GM21381 (cell line): Measurements from ENCODE around the gene MEF2D.

Experiments
- ATAC-seq: cut with Tn5 transposase; IDR thresholded peaks from one replicate; pipeline ENCODE4 v1.9.1; 2021; ENCODE audit warnings: mild to moderate bottlenecking, moderate library complexity; ENCODE audit not compliant: unreplicated experiment

Gene MEF2D

DNA sequence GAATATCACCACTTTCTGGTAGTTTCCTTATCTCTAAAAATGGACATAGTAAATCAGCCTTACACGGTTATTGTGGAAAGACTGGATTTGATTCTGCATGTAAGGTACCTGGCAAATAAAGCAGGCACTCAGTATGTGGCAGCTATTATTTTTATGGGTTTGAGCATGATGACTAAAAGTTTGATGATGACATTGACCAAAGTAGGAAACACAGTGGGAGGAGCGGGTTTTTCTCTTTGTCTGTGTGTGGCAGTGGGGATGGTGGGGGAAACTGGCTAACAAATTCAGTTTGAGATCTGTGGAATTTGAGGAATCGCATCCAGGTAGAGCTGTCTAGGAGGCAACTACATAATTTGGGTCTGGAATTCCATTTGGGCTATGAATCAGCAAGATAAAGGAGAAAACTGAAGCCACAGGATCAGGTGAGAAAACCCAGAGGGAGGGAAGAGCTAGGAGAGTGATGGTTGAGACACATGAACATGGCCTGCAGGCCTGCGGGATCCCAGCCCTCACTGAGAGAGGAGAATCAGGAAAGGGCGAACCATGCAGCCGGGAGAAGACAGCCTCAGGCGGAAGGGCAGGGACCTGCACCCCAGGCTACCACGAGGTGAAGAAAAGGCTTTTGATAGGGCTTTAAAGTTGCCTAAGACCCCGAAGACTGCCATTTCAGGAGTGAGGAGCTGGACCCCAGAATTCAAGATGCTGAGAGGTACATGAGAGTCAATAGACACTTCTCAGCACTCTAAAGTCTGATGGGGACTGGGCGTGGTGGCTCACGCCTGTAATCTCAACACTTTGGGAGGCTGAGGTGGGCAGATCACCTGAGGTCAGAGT lies 52.2 kb downstream of the MEF2D start:
- ATAC-seq = no peak

DNA sequence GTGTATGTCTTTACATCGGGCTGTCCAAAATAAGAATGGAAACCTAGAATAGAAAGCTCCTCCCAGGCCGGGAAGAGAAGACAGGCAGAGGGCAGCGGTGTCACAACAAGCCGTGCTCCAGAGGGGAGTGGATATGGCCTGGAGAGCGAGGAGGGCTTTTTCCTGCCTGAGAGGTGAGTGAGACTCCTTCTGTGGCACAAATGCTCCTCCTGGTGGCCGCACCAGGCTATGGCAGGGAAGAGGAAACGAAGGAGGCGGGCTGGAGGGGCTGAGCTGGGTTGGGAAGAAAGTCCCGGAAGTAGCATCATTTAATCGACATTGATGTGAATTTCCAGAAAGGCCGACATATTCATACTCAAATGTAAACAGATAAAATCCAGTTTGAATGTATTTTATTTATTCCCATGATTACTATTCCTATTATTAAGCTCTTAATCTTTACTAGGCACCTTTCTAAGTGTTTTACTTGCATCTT lies 54.7 kb downstream of the MEF2D start:
- no peak for ATAC-seq

DNA sequence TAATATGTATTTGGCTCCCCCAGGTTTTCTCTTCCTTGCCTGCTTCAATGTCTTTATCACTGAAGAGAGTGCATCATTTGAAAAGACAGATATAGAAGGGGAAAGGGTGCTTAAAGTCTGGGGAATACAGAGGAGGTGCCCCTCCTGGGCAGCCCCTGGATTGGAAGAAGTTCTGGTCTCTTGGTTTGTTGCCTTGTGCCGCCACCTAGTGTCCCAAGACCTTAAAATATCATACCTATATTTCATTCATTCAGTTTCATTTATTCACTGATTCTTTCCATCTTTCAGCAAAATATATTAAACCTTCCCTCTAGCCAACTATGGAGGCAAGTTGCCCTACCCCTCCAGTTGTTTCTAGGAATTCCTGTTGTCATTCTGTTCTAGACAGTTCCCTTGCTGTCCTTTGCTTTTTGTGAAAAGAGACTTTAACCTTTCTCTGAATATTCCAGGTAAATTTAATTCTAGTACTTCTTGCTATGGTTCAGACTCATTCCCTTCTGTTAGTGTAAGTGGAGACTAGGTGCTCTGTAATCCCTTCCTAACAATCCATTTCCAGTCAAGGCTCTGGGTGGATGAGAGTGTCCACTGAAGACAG lies 56.1 kb downstream of the MEF2D start:
- ATAC-seq = no peak

DNA sequence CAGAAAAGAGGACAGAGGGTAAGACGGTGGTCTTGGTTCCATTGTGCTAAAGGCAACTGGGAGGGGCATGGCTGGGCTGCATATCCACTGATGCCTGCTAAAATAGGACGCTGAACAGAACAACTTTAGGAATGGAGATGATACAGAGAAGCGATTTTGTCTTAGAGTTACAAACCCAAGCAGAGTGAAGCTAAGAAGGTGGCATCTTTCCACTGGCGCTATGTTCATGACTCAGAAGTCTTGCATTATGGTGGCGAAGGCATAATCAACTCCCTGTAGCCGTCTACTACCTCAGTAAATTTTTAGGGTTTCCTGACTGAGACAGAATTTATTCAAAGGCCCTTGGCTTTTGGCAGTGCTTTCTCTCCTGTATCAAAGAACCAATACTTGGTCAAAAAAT lies 57.3 kb downstream of the MEF2D start:
- ATAC-seq = no peak

DNA sequence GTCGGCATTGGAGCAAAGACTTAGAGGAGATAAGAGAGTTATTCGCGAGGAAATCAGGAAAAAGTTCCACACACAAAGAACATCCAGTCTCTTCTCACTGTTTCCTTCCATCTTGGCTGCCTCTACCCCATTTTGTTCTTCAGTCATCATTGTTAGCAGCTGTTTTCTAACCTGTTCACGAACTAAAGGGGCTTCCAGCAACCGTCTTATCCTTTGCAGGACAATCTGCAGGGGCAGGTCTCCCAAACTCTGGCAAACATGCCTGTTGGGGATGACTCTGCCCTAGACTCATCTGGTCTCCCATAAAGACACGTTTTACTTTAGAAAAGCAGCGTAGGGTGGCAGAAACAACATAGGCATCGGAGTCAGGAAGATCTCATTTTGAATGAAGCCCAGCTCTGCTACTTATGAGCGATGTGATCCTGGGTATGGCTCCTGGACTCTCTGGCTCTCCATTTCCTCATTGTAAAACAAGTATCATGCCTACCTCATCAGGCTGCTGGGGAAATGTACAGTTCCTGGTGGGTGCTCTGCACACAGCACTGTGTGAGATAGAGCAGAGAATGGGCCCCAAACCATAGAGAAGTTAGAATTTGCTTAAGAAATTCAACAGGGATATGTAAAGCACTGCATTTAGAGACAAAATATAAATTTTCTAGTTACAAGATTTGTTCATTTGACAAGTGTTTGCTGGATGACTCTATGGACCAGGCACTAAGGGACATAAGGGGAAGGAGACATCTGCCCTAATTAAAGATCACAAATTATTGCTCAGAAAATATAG lies 59.7 kb downstream of the MEF2D start:
- ATAC-seq = no peak

DNA sequence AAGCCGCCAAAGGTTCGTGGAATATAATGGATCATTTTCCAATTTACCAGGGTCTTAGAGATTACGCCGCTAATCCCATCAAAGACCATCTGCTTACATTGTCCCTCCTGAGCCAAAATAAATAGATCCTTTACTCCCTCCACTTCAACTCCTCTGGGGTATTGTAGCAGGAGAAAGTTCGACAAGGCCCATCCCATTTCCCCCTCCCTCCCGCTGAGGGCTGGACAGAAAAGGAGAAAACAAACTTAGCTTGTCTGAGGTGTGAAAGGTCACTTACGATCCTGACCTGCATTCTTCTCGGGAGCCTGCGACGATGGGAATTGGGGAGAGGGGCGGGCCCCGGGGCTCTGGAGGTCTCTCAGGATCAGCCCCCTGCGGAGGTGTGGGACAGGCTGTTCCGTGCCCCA lies 60.8 kb downstream of the MEF2D start:
- ATAC-seq = no peak

DNA sequence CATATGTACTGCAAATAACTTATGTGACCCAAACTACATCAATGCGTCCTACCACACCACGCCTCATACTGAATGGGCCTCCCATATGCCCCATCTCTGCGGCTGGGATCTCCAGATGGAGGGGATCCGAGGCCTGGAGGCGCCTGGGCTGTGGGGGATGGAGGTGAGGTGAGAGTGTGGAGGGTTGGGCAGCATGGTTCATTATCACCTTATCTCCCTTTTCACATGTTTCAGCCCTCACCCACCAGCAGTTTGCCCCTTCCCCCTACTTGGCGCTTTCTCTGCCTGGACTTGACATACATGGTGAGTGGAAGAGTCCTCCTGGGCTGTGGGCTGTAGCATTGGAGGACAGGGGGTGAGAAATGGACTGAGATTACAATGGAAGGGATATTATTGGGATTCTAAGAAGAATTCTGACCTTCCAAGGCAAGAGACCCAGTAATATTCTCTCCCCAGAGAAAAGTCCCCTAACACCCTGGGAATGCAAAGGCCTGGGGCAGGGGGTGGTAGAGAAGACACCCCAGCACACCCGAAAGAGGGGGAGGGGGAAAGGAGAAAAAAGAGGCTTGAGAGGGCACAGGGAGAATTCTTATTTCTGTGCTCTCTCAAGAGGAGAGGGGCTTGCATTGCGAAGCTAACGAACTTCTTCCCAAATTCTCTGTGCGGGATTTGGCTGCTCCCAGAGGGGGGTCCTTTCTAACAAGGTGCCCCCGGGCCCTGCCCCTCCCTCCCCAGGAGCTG lies 61.4 kb downstream of the MEF2D start:
- ATAC-seq = no peak

DNA sequence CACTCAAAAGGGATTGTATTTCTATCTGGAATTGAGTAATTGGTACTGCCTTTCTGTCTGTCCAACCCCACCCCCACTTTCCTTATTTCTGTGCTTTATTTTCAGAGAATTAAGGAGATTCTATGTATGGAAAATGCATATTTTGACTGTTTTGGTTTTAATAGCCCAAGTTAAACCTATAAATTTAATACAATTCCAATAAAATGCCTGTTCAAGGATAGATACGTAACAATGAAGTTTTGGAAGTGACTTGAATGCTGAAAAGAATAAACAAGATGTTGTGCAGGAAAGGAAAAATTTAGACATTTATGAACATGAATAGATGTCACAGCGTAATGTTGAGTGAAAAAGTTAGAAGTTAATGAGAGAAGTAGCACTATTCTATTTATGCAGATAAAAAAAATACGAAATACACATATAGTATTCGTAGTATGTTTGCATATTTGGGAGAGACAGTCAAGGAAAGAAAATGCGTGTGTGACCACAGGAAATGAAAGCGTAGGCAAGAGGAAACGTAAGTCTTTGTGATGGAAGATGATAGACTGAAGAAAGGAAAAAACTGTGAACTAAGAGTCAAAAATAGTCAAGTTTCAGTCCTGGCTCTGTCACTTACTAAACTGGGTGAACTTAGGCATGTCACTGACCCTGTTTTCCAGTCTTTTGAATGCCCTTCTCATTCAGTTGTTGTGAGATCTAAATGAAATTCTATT lies 62.1 kb downstream of the MEF2D start:
- no peak for ATAC-seq

DNA sequence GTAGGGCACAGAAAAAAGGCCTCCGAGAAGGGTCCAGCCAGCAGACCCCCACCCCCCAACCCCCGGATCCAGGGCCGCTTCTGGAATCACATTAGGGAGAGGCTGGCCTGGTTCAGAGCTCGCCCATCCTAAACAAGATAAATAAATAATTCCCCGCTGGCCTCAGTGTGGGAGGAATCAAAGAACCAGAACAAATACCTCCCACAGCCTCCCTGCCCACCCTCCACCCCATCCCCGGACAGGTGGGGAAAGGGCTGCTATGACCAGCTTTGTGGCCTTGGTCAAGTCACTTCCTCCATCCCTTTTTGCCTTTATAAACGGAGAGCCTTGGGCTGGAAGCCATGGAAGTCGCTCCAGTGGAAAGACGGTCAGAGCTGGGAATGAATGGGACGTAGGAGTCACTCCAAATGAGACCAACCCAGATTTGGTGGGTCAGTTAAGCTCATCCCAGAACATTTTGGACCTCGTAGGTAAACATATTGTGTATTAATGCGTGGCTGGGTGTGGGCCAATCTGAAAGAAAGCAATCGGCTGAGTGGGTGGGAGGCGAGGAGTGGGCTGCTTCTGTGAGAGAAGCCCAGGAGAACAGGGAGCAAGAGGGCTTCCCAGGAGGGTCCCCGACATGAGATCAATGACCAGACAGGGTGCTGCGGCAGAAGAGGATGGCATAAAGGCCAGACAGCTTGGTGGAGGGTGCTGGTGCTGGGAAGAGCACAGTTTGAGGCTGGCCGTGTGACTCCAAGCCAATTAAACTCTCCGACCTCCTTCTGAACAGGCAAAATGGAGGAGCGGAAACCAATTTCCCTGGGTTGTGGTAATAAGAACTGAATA lies 63.3 kb downstream of the MEF2D start:
- no peak for ATAC-seq

DNA sequence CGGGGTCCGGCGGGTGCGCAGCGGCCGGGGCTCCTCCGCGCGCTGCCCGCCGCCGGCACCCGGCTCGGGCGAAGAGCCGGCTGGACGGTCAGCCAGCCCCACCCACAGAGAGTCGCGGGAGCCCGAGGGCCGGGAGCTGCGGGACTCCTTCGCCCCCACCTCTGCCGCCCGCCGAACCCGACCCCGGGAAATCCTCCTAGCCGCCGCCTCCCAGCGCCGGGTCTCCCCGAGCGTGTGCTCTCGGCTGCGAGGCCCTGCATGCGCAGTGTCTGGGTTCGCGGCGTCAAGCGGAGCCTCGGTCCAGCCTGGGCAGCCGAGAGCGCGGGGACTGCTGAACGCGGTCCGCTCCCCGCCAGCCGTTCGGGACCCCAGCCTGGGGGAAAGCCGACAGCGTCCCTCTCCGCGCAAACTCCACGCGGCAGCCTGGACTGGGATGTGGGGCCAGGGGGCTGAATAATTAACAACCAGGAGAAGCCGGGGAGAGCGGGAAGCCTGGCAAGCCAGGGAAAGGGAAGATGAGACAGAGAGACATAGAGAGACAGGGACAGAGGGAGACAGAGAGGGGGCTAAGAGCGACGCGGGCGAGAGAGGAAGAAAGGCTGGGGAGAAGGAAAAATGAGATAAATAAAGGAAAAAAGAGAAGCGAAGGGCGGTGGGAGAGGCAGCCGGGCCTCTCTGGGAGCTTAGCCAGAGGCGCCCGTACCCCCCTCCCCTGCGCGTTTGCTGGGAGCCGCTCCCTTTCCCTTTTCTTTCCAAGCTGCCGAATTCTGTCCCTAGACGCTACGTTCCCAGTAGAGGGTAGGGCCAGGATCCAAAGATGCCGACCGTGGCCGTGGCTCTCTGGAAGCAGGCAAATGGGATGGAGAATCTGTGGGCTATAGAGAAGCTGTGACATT lies 64.2 kb downstream of the MEF2D start:
- no peak for ATAC-seq

DNA sequence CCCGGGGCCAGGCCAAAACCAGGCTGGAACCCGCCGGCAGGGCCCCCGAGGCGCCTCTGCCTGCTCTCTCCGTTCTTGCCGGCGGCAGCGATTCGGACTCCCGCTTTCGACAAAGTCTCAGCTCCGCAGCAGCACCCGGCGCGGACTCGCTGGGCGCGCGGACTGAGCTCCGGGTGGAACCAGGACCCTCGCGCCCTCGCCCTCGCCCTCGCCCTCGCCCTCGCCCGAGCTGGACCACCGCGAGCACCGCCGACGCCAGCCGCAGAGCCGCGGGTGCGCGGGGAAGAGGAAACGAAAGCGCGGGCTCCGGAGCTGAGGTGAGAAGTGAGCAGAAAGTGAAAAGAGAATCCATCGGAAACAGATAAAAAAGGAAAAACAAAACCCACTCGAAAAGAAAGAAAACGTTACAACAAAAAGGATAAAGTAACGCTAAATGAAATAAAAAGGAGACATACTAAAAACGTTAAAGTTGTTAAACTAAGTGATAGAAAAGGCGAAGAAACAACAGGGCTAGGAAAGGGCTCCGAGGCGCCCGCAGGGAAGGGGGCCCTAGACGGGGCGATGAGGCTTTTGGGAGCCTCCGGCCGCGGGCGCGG lies 64.9 kb downstream of the MEF2D start:
- no peak for ATAC-seq

DNA sequence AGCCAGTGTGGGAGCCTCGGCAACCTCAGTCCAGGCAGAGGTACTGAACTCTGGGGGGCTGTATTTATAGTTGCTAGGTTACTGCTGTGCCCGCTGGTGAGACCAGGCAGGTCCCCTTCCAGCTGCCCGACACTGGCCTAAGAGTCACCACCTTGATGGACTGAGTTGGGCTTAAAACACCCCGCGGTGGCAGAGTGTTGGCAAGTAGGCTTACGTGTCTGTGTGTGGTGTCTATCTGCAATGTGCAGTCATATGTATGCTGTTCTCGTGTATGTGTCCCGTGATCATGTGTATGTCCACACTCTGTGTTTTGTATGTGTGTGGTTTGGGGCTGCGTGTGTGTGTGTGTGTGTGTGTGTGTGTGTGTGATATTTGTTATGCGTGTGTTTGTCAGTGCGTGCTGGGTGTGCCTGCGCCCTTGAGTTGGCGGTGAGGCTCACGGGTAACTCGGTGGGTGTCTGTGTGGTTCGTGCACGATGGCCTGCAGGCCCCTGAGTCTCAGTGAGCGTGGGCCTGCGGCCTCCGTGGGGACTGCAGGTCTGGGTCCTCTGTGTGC lies 65.5 kb downstream of the MEF2D start:
- ATAC-seq = no peak

DNA sequence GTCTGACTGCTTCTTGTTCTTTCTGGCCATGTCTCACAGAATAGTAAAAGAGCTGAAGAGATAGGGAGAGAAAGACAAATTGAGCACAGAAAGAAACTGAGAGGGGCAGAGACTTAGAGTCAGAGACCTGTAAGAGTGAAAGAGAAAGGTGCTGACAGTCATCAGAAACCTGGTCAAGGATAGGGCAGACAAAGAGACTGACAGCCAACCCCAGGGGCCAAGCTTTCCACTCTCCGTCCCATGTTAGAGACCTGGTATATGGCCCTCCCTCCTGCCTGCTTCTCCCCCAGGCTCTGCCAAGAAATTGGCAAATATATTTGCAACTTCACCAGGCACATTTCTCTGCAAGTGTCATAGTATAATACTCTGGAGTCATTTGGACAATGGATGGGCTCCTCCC lies 67.0 kb downstream of the MEF2D start:
- no peak for ATAC-seq

DNA sequence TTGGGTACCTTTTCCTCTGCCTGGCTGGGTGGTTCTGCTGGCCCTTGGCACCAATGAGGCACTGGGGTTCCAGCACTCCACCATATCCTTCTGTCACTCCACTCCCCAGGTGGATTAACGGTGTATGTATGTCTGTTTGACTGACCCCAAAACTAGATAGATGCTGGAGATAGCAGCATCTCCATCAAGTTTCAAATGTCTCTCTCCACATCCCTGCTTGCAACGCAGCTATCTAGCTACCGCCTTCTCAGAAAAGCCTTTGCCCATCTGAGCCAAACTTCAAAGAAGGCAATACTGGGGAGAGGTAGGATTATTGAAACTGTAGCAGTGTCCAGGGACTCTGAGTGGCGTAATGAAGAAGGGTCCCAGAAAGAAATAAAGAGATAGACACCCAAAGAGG lies 67.5 kb downstream of the MEF2D start:
- no peak for ATAC-seq

DNA sequence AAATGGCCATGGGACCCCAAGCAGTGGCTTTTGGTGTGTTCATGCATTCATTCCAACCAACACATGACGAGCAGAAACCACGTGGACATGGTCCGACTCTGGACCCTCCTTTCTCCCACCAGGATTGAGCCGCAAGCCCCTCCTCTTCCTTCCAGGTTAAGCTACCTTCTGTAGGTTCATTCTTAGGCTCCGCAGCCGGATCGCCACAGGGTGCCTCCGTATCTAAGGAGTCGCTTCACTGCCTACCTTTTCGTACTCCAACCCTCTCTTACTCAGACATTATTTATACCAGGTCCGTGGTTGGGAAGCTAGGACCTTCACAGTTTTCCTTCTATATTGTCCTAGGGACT lies 67.9 kb downstream of the MEF2D start:
- no peak for ATAC-seq

DNA sequence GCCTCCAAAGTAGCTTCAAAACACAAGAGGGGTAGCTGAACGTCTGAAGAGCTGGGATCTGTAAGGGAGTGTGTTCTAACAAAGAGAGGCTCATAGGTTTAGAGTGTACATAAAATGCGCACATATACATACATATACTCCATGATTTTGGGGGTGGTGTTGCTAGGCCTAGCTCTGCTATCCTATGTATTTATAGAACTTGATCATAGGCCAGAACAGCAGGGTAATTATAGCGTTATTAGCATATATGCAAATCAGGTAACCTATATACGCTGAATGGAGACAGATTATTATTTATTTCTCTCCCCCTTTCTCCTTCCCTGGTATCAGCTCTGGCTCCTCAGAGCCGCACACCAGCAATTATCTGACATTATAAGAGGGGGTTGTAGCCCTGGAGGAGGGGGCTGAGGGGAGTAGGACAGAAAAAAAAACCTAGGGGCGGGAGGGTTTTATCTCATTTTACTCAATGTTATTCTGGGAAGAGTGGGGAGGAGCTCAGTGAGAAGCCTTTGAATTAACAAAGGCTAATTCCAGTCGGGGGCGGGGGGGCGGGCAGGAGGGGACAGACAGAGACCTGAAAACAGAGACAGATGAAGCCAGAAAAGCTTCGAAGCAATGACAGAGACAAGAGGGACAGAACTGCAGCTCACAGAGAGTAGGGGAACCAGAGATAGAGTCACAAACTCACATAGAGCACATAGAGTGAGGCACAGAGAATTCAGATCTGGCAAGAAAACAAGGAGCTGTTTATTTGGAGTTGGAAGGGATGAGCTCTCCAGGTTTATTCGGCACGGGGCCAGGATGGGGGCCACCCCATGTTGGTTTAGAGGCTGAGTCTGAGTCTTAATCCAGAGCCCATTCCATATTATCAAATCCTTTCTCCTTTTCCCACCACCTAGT lies 68.6 kb downstream of the MEF2D start:
- no peak for ATAC-seq

DNA sequence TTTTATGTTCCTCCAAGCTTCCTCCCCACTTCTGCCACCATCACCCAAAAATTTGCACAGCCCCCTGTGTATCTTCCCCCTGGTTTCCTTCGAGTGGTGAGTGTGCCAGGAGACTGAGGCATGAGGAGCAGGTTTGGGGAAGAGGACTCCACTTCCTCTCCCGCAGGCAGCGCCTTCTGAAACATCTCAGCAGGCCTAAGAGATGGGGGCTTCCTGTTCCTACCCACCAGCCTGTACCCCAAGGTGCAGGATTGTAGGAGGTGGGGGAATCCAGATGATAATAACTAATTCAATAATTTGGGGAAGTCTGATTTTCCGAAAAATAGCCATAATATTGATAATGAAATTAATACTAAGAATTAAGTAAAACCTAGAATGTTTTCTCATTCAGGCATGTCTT lies 69.2 kb downstream of the MEF2D start:
- no peak for ATAC-seq
